Nephron (organoid): Measurements from ENCODE around the gene CRYBG2.

ENCODE experiments used
- H3K27ac Mint-ChIP-seq, 3 experiments: 2 replicates each; pipeline ENCODE4 v1.8.0; 2020; ENCODE audit warnings: mixed read lengths in 3 of 3, mild to moderate bottlenecking in 2 of 3, moderate library complexity in 1 of 3
- H3K27me3 Mint-ChIP-seq: 2 replicates; pipeline ENCODE4 v1.8.0; 2021; ENCODE audit warnings: low read depth, mild to moderate bottlenecking, moderate library complexity, mixed read lengths
- H3K36me3 Mint-ChIP-seq: 2 replicates; pipeline ENCODE4 v1.8.0; 2020; ENCODE audit warnings: low read depth, mixed read lengths
- H3K4me1 Mint-ChIP-seq: 2 replicates; pipeline ENCODE4 v1.8.0; 2020; ENCODE audit warnings: mixed read lengths
- H3K4me3 Mint-ChIP-seq, 3 experiments: 2 replicates each; pipeline ENCODE4 v1.8.0; 2020; ENCODE audit warnings: mild to moderate bottlenecking in 3 of 3, mixed read lengths in 3 of 3, moderate library complexity in 2 of 3
- H3K9me3 Mint-ChIP-seq: 2 replicates; pipeline ENCODE4 v1.8.0; 2020; ENCODE audit warnings: mixed read lengths
- TF ChIP-seq, protein P1 (sequence below), 3 experiments: fragments of 200-600 bp; sonication (generic); IDR thresholded peaks; one replicate each; pipeline ENCODE4 v1.5.0; 2021; ENCODE audit warnings: antibody characterized with exemption in 3 of 3; ENCODE audit not compliant: unreplicated experiment in 3 of 3

Gene CRYBG2

DNA sequence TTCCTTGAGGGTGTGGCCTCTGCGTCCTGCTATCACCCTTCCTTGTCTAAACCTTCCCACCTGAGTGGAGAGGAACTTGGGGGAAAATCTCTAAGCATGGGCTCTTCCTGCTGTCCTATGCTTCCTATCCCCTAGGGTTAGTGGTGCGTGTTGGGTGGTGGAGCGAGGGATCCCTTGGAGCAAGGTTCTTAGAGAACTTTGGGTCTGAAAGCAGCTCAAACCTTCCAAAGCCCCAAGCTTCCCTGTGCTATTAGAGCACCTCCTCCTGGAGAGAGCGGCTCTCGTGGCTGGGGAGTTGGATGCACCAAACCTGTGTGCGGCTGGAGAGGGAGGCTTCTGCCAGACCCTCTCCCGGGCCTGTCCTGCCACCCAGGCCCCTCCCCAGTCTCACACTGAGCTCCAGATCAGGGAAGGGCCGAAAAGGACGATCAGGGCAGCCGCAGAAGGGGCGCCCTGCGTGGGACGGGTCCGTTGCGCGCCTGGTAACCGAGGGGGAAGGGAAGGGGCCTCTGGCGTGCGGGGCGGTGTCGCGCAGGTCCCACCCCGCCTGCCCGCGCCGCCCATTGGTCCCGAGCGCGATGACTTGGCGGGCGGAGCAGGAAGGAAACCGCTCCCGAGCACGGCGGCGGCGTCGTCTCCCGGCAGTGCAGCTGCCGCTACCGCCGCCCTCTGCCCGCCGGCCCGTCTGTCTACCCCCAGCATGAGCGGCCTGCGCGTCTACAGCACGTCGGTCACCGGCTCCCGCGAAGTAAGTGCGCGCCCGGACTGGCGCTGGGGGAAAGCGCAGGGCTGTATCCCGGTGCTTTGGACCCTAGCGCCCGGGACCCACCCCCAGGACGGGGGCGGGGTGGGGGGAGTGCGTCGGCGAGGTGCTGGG lies 74.2 kb downstream of the CRYBG2 start, which contains the start of gene SH3BGRL3:
Gene SH3BGRL3, plus strand, starts transcription at position 631 of the 877 bp plus-strand sequence. Its CDS starts 70 bp downstream, at position 701.
- Mint-ChIP-seq H3K9me3 (no peaks in the 10 kb centered on the region), H3K27ac (peak within 1 kb of the TSS; percentile 79 to 90 (median 87)), H3K36me3 (peaks cover 20% of the 10 kb centered on the region), H3K4me3 (peak within 1 kb of the TSS; percentile 91 to 93 (median 93)), H3K27me3 (peaks cover 5% of the 10 kb centered on the region), H3K4me1 (peaks cover 59% of the 10 kb centered on the region)
- TF ChIP-seq, protein P1, sequence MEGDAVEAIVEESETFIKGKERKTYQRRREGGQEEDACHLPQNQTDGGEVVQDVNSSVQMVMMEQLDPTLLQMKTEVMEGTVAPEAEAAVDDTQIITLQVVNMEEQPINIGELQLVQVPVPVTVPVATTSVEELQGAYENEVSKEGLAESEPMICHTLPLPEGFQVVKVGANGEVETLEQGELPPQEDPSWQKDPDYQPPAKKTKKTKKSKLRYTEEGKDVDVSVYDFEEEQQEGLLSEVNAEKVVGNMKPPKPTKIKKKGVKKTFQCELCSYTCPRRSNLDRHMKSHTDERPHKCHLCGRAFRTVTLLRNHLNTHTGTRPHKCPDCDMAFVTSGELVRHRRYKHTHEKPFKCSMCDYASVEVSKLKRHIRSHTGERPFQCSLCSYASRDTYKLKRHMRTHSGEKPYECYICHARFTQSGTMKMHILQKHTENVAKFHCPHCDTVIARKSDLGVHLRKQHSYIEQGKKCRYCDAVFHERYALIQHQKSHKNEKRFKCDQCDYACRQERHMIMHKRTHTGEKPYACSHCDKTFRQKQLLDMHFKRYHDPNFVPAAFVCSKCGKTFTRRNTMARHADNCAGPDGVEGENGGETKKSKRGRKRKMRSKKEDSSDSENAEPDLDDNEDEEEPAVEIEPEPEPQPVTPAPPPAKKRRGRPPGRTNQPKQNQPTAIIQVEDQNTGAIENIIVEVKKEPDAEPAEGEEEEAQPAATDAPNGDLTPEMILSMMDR (IDR thresholded peaks at IDR 0.05; ENCODE audit: unreplicated experiment in 3 of 3): peak; percentile 19 to 43 (median 26)

DNA sequence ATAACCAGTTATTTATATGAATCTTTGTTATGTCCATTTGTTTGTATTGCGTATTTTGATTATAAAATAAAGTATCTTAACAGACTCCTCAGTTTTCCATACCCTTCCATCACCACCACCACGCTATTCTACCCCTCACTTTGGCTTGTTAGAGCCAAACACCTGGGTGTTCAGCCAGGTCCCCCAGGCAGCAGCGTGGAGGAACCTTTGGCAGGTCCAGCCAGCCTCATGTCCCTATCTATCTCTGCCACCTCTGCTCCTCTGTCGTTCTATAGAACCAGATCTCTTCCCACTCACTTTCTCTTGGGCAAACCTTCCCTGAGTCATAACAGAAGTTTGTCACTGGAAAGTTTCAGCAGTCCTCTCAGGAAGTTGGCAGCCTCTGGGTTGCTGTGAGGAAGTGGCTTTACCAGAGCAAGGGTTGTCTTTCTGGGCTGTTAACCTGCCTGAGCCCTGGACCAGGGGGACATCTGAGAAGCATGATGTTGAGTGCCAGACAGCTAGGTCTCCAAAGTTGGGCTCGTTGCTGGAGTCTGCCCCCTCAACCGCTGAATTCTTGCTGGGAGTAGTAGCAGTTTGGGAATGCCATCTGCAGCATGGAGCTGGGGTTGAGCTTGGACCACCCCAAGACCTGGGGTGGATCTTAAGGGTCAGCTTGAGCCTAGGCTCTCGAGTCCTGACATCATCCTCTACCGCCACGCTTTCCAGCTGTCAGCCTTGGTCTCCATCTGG lies 75.0 kb downstream of the CRYBG2 start:
- peaks cover 56% of the 10 kb centered on the region for H3K4me1 Mint-ChIP-seq
- TF ChIP-seq, protein P1 (IDR thresholded peaks at IDR 0.05; ENCODE audit: unreplicated experiment in 3 of 3): no peak
- H3K27ac Mint-ChIP-seq: peak overlapping the region; percentile 79 to 87 (median 81)
- H3K4me3 Mint-ChIP-seq: peak overlapping the region; percentile 91 to 93 (median 93)
- no peaks in the 10 kb centered on the region for H3K9me3 Mint-ChIP-seq
- peaks cover 5% of the 10 kb centered on the region for H3K27me3 Mint-ChIP-seq
- H3K36me3 Mint-ChIP-seq: peaks cover 27% of the 10 kb centered on the region

DNA sequence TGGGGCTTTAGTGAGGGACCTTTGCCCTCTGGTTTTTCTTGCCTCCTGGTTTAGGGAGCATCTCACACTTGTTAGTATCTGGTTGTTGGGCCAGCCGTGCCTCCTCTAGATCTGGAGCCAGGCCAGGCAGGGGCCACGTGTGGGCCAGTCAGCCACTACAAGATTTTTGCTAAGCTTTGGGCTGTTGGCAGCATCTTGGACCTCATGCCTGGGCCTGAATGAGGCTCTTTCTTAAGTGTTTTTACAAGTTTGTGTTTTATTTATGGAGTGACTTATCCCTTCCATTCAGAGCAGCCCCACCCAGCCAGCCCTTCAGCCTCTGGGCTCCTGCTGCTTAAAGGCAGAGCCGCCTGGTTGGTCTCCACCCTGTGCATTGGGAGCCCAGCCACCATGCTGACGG lies 75.6 kb downstream of the CRYBG2 start:
- no peaks in the 10 kb centered on the region for H3K9me3 Mint-ChIP-seq
- peak overlapping the region; percentile 79 to 89 (median 81) for H3K27ac Mint-ChIP-seq
- H3K4me1 Mint-ChIP-seq: peaks cover 51% of the 10 kb centered on the region
- peak overlapping the region; percentile 26 to 55 (median 52) for H3K4me3 Mint-ChIP-seq
- H3K36me3 Mint-ChIP-seq: peaks cover 28% of the 10 kb centered on the region
- peaks cover 5% of the 10 kb centered on the region for H3K27me3 Mint-ChIP-seq
- TF ChIP-seq, protein P1 (IDR thresholded peaks at IDR 0.05; ENCODE audit: unreplicated experiment in 3 of 3): no peak

DNA sequence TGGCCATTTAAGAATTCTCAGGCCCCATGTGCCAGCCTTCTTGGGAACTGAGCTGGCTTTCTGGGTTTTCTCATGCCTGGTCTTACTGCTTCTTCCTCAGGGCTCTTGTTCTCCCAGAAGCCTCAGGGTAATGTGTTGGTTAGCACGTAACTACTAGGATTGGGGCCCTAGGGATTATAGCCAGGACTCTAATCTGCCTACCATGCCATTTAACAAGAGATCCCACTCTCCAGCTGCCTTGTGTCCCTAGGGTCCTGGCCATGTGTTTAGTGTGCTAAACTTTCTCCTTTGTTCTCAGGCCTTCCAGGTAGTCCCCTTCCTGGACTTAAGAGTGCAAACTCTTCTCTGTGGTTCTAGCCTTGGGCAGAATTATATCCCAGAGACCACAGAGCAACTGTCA lies 76.2 kb downstream of the CRYBG2 start:
- no peaks in the 10 kb centered on the region for H3K9me3 Mint-ChIP-seq
- H3K27ac Mint-ChIP-seq: peak overlapping the region; percentile 79 to 89 (median 81)
- H3K4me1 Mint-ChIP-seq: peaks cover 45% of the 10 kb centered on the region
- peaks cover 31% of the 10 kb centered on the region for H3K36me3 Mint-ChIP-seq
- no peak overlapping the region for H3K4me3 Mint-ChIP-seq
- H3K27me3 Mint-ChIP-seq: peaks cover 1% of the 10 kb centered on the region
- TF ChIP-seq, protein P1 (IDR thresholded peaks at IDR 0.05; ENCODE audit: unreplicated experiment in 3 of 3): no peak

DNA sequence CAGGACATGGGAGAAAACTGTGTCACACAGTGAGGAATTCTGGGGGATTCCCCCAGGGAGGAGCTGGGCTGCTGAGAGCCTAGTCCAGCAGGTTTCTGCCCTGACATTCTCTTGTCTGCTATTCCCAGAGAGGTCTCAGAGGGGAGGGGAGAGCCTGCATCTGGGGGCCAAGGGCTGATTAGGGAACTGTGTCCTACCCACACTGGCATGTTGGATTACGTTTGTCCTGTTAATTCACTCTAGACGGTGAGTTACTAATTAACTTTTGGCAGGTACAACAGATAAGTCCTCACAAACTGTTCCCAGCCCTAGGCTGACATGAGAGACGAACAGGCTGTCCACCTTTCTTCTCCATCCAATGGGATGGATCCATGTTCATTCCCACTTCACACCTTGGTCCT lies 76.7 kb downstream of the CRYBG2 start:
- Mint-ChIP-seq H3K4me3 (peak overlapping the region in 1 of 3 experiments; percentile 10), H3K36me3 (peaks cover 34% of the 10 kb centered on the region), H3K9me3 (no peaks in the 10 kb centered on the region), H3K27ac (peak overlapping the region; percentile 48 to 89 (median 81)), H3K4me1 (peaks cover 42% of the 10 kb centered on the region), H3K27me3 (no peaks in the 10 kb centered on the region)
- TF ChIP-seq, protein P1 (IDR thresholded peaks at IDR 0.05; ENCODE audit: unreplicated experiment in 3 of 3): no peak
